Uterus (tissue), 4 donors: ENCODE results near the gene SNRNP25. TPM values are rescaled to one million over a fixed set of nuclear protein-coding genes. Genes with fewer than 3 reads are reported as not detected.

Source experiments
- DNase-seq, 2 donors: peaks; one replicate each; pipeline ENCODE4 v3.0.0-alpha.2; 2019 to 2020
- H3K27ac ChIP-seq, 2 donors: fragments of 200-600 bp; sonication (generic); 1 replicate in 1 of 2; 2 replicates in 1 of 2; pipeline ENCODE4 v1.5.1; 2016 to 2018
- H3K27me3 ChIP-seq, 2 donors: fragments of 200-600 bp; sonication (generic); one replicate each; pipeline ENCODE4 v1.5.1; 2018 to 2019; ENCODE audit warnings: control low read depth in 1 of 2
- H3K36me3 ChIP-seq, 2 donors: fragments of 200-600 bp; sonication (generic); one replicate each; pipeline ENCODE4 v1.5.1; 2019; ENCODE audit warnings: control low read depth in 1 of 2
- H3K4me1 ChIP-seq, 2 donors: fragments of 200-600 bp; sonication (generic); one replicate each; pipeline ENCODE4 v1.5.1; 2018 to 2019; ENCODE audit warnings: control low read depth in 1 of 2
- H3K4me3 ChIP-seq, 2 donors: fragments of 200-600 bp; sonication (generic); 1 replicate in 1 of 2; 2 replicates in 1 of 2; pipeline ENCODE4 v1.5.1; 2018 to 2019; ENCODE audit warnings: mild to moderate bottlenecking in 1 of 2
- H3K9me3 ChIP-seq, 2 donors: fragments of 200-600 bp; sonication (generic); one replicate each; pipeline ENCODE4 v1.5.1; 2019; ENCODE audit warnings: control low read depth in 1 of 2
- POLR2A ChIP-seq, 2 donors: fragments of 450-650 bp; IDR thresholded peaks; one replicate each; pipeline ENCODE4 v1.6.1; 2016; ENCODE audit warnings: antibody characterized with exemption in 2 of 2, mild to moderate bottlenecking in 1 of 2, moderate library complexity in 1 of 2
- intact Hi-C: fragments of 100-400 bp; cut with DNase I; formaldehyde crosslinking; loops from one replicate; pipeline ENCODE4 v1.15.1; 2023; ENCODE audit warnings: low total_unique reads
- total RNA-seq, 4 donors: library from RNA; depleted of rRNA in 3 of 4; stranded (reverse); fragments of >200 nt in 3 of 4; gene quantifications; one replicate each; pipeline versions ENCODE4 v1.1.0 to v1.2.4, GENCODE V29; 2014 to 2023
- TF ChIP-seq, protein P1 (sequence below), 4 experiments: fragments of 200-600 bp in 2 of 4; fragments of 450-650 bp in 2 of 4; sonication (generic) in 2 of 4; IDR thresholded peaks; one replicate each; pipeline ENCODE4 v1.5.1; 2016 to 2019; ENCODE audit warnings: antibody characterized with exemption in 4 of 4, mild to moderate bottlenecking in 2 of 4, moderate library complexity in 1 of 4
- donor health status: DM: yes; HTN: yes; CAD: no.

SNRNP25 gene
- total RNA-seq, 4 donors from 2014 or later, result 8.0 to 38.4 (median 21.6) TPM

DNA sequence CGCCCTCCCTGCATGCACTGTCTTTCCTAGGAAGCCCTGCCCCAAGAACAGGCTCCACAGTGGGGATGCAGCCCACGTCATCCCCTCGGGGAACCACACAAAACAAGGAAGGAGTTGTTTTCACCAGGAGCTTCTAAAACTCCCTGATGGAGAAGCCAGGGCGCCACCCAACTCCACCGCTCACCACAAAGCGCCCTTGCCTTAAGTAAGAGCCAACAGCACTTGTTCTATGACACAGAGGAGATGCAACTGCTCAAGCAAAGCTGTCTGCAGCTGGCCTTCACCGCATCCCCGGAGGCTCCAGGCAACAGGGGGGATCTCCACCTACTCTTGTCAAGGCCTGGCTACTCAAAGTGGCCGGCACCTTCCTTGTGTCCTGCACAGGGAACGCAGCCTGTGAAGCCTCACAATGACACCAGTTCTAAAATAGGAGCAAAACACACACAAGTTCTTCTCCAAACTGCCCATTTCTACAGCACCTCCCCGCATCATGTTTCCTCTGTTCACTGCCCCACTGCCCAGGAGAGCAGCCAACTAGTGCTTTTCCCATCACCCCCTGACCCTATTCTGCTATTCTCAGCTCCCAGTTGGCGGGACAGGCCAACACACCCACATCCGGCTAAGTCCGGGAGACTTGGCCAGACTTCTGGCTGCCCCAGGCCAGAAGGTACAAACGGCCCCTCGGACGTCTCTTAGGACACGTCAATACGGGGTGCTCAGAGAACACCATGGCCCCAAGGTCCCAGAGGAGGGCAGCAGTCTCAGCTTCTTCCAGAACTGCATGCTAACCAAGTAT, 48.6 kb downstream of the SNRNP25 start:
- intact Hi-C loops, result no loop called here
- Histone ChIP-seq H3K4me1 (peaks cover 0 to 9% of the 10 kb centered on the region in 2 donors), H3K36me3 (no peaks in the 10 kb centered on the region), H3K27ac (peak overlapping the region; percentile 56 to 67), H3K4me3 (no peak overlapping the region), H3K9me3 (no peaks in the 10 kb centered on the region), H3K27me3 (no peaks in the 10 kb centered on the region)
- DNase-seq, result peak; percentile 68
- TF ChIP-seq, protein P1, sequence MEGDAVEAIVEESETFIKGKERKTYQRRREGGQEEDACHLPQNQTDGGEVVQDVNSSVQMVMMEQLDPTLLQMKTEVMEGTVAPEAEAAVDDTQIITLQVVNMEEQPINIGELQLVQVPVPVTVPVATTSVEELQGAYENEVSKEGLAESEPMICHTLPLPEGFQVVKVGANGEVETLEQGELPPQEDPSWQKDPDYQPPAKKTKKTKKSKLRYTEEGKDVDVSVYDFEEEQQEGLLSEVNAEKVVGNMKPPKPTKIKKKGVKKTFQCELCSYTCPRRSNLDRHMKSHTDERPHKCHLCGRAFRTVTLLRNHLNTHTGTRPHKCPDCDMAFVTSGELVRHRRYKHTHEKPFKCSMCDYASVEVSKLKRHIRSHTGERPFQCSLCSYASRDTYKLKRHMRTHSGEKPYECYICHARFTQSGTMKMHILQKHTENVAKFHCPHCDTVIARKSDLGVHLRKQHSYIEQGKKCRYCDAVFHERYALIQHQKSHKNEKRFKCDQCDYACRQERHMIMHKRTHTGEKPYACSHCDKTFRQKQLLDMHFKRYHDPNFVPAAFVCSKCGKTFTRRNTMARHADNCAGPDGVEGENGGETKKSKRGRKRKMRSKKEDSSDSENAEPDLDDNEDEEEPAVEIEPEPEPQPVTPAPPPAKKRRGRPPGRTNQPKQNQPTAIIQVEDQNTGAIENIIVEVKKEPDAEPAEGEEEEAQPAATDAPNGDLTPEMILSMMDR (IDR thresholded peaks at IDR 0.05), result no peak
- no peak for TF ChIP-seq POLR2A (IDR thresholded peaks at IDR 0.05)

DNA sequence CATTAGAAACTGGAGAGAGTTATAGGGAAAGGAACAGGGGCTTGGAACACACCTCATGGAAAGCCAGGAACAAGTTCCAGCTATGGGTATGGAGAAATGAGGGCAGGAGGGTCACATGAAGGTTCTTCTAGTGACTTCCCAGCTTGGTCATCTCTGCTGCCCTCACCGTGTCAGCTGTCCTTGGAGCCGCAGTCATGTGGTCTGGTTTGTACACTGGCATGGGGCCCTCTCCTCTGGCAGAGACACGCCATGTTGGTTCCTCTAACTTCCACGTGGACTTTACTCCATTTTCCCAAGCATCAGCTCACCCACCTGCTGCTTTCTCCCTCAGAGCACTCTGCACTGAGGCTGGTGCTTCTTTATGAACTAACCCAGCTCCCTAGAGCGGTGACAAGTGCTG, 50.7 kb downstream of the SNRNP25 start:
- Histone ChIP-seq H3K9me3 (no peaks in the 10 kb centered on the region), H3K4me3 (no peak overlapping the region), H3K36me3 (no peaks in the 10 kb centered on the region), H3K27ac (no peak overlapping the region), H3K4me1 (peaks cover 0 to 6% of the 10 kb centered on the region in 2 donors), H3K27me3 (no peaks in the 10 kb centered on the region)
- TF ChIP-seq POLR2A (IDR thresholded peaks at IDR 0.05), result no peak
- TF ChIP-seq, protein P1 (IDR thresholded peaks at IDR 0.05), result no peak
- intact Hi-C loops, result no loop called here
- no peak for DNase-seq

DNA sequence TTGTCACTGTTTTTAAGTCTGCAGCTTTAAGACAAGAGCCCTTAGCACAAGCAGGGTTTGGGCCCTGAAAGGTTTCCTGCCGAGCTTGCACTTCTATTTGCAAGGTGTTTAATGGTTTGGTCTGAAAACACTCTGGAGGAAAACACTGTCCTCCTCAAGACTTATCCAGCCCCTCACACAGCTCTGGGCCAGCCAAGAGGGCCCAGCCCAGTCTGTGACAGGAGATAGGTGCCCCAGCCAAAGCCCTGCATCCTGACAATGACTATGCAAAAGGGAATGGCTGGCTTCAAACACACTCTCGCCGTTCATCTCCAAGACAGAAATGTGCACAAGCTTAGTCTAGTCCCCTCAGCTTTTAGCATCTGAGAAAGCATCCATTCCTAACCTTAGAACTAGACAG, 51.3 kb downstream of the SNRNP25 start:
- TF ChIP-seq, protein P1 (IDR thresholded peaks at IDR 0.05), result no peak
- TF ChIP-seq POLR2A (IDR thresholded peaks at IDR 0.05), result no peak
- intact Hi-C loops, result no loop called here
- H3K36me3 ChIP-seq, result no peaks in the 10 kb centered on the region
- DNase-seq, result no peak
- H3K27ac ChIP-seq, result no peak overlapping the region
- H3K27me3 ChIP-seq, result no peaks in the 10 kb centered on the region
- H3K4me3 ChIP-seq, result no peak overlapping the region
- H3K4me1 ChIP-seq, result peaks cover 0 to 6% of the 10 kb centered on the region in 2 donors
- no peaks in the 10 kb centered on the region for H3K9me3 ChIP-seq

DNA sequence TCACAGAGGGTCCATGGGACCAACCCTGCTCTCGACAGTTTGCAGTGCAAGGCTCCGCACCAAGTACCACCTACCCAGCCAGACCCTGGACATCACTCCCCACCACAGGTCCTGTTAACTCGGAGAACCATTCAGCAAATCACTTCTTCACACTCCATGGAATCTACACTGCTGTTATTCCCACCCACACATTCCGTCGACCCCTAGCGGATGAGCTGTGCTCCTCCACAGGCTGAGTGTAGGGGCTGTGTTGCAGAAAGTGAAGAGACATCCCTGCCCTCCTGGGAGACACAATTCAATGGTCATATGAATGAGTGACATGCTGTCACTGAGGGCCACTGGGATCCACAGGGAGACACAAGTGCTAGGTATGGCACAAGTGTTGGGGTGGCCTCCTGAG, 51.9 kb downstream of the SNRNP25 start:
- TF ChIP-seq, protein P1 (IDR thresholded peaks at IDR 0.05), result no peak
- TF ChIP-seq POLR2A (IDR thresholded peaks at IDR 0.05), result no peak
- no peaks in the 10 kb centered on the region for H3K27me3 ChIP-seq
- intact Hi-C loops, result no loop called here
- DNase-seq, result no peak
- no peaks in the 10 kb centered on the region for H3K9me3 ChIP-seq
- peaks cover 0 to 6% of the 10 kb centered on the region in 2 donors for H3K4me1 ChIP-seq
- no peaks in the 10 kb centered on the region for H3K36me3 ChIP-seq
- H3K27ac ChIP-seq, result no peak overlapping the region
- H3K4me3 ChIP-seq, result no peak overlapping the region

DNA sequence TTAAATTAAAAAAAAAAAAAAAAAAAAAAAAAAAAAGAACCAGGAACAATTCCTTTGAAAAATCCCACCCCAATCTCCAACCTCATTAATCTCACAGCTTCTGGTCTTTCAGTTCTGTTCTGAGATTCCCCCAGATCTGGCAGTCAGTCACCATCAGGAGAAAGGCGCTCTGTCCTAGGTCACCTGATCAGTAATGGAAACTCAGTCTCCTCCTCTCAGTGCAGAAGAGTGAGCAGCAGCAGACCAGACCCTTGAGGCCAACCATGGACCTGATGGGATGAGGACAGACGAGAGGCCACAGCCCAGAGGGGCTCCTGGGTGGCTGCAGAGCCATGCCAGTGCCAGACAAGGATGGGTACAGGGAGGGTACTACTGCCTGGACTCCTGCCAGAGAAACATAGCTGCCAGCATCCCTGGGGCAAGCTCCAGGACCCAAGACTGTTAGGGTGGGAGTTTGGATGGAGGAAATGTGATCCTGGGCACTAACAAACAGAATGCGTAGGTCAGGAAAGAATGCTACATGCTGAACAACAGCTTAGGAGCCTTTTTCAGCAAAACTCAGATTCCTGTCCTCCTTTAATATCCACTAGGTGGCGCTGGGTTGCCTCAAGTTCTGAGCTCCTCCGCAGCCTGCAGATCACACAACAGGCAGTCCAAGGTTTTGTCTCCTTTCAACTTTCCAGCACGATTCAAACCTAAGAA, 53.1 kb downstream of the SNRNP25 start:
- Histone ChIP-seq H3K36me3 (no peaks in the 10 kb centered on the region), H3K27ac (no peak overlapping the region), H3K4me3 (no peak overlapping the region), H3K27me3 (no peaks in the 10 kb centered on the region), H3K9me3 (no peaks in the 10 kb centered on the region), H3K4me1 (no peaks in the 10 kb centered on the region)
- TF ChIP-seq POLR2A (IDR thresholded peaks at IDR 0.05), result no peak
- TF ChIP-seq, protein P1 (IDR thresholded peaks at IDR 0.05), result peak; percentile 73 to 85 (median 80)
- DNase-seq, result peak in 1 of 2 donors; percentile 65
- intact Hi-C loops, result no loop called here
